Neural progenitor cell (in vitro differentiated cells): ENCODE data around the gene ENPP1. TPM values are rescaled to one million over a fixed set of nuclear protein-coding genes. Genes with fewer than 3 reads are reported as not detected.

Experiments used
- DNase-seq: peaks from one replicate; pipeline ENCODE4 v3.0.0-alpha.2; 2016; ENCODE audit warnings: low spot score
- H2AFZ ChIP-seq: fragments of 200-600 bp; sonication (generic); replicated peaks from 2 replicates; pipeline ENCODE4 v1.6.1; 2016; ENCODE audit warnings: antibody characterized with exemption
- H3F3A ChIP-seq: fragments of 200-600 bp; sonication (generic); 2 replicates; pipeline ENCODE4 v1.6.1; 2016; ENCODE audit warnings: antibody characterized with exemption, low read depth
- H3K27ac ChIP-seq: fragments of 200-600 bp; sonication (generic); 2 replicates; pipeline ENCODE4 v1.5.1; 2016; ENCODE audit warnings: mild to moderate bottlenecking
- H3K27me3 ChIP-seq: fragments of 200-600 bp; sonication (generic); 2 replicates; pipeline ENCODE4 v1.6.1; 2016; ENCODE audit warnings: mild to moderate bottlenecking, moderate library complexity
- H3K36me3 ChIP-seq: fragments of 200-600 bp; sonication (generic); 2 replicates; pipeline ENCODE4 v1.5.1; 2016
- H3K4me1 ChIP-seq: fragments of 200-600 bp; sonication (generic); 2 replicates; pipeline ENCODE4 v1.6.1; 2016; ENCODE audit warnings: mixed run types
- H3K4me2 ChIP-seq: fragments of 200-600 bp; sonication (generic); 2 replicates; pipeline ENCODE4 v1.6.1; 2016
- H3K4me3 ChIP-seq: fragments of 200-600 bp; sonication (generic); 2 replicates; pipeline ENCODE4 v1.5.1; 2016
- H3K79me2 ChIP-seq: fragments of 200-600 bp; sonication (generic); 2 replicates; pipeline ENCODE4 v1.6.1; 2016; ENCODE audit warnings: low read depth
- H3K9ac ChIP-seq: fragments of 200-600 bp; sonication (generic); 2 replicates; pipeline ENCODE4 v1.6.1; 2016
- H3K9me3 ChIP-seq: fragments of 200-600 bp; sonication (generic); 2 replicates; pipeline ENCODE4 v1.5.1; 2016; ENCODE audit warnings: low read depth
- H4K20me1 ChIP-seq: fragments of 200-600 bp; sonication (generic); 2 replicates; pipeline ENCODE4 v1.6.1; 2016; ENCODE audit warnings: low read depth
- H3K27ac Mint-ChIP-seq: 3 replicates; pipeline ENCODE4 v1.8.0; 2021; ENCODE audit warnings: mixed read lengths
- H3K27me3 Mint-ChIP-seq: 2 replicates; pipeline ENCODE4 v1.8.0; 2022; ENCODE audit warnings: low read depth, mild to moderate bottlenecking, inconsistent platforms, moderate library complexity, mixed read lengths; ENCODE audit not compliant: insufficient read depth
- H3K36me3 Mint-ChIP-seq: 3 replicates; pipeline ENCODE4 v1.8.0; 2021; ENCODE audit warnings: mixed read lengths
- H3K4me1 Mint-ChIP-seq: 3 replicates; pipeline ENCODE4 v1.8.0; 2021; ENCODE audit warnings: mixed read lengths
- H3K4me3 Mint-ChIP-seq: 3 replicates; pipeline ENCODE4 v1.8.0; 2021; ENCODE audit warnings: mild to moderate bottlenecking, moderate library complexity, mixed read lengths
- H3K9me3 Mint-ChIP-seq: 3 replicates; pipeline ENCODE4 v1.8.0; 2020; ENCODE audit warnings: mixed read lengths
- CTCF ChIP-seq: fragments of 200-600 bp; sonication (generic); IDR thresholded peaks from 2 replicates; pipeline ENCODE4 v1.5.1; 2017; ENCODE audit warnings: antibody characterized with exemption, mild to moderate bottlenecking
- EZH2 ChIP-seq: fragments of 200-600 bp; sonication (generic); IDR thresholded peaks from 2 replicates; pipeline ENCODE4 v1.6.1; 2017; ENCODE audit warnings: antibody characterized with exemption, mild to moderate bottlenecking, moderate library complexity
- EZH2phosphoT487 ChIP-seq: fragments of 200-600 bp; sonication (generic); IDR thresholded peaks from 2 replicates; pipeline ENCODE4 v1.6.1; 2017; ENCODE audit warnings: antibody characterized with exemption
- total RNA-seq: library from RNA; depleted of rRNA; stranded (reverse); fragments of >200 nt; gene quantifications from 2 replicates; pipeline ENCODE4 v1.2.3, GENCODE V29; 2015; ENCODE audit warnings: low replicate concordance

ENPP1 gene
- total RNA-seq, 1 donor from 2014 or later, result 9.7 TPM

- Histone ChIP-seq H3K9ac (no peak overlapping the region), H3K27ac (no peak overlapping the region), H3K9me3 (no peaks in the 10 kb centered on the region), H3F3A (no peaks in the 10 kb centered on the region), H2AFZ (no peak overlapping the region), H3K36me3 (no peaks in the 10 kb centered on the region), H3K79me2 (no peaks in the 10 kb centered on the region), H4K20me1 (no peaks in the 10 kb centered on the region), H3K4me3 (no peak overlapping the region), H3K27me3 (no peaks in the 10 kb centered on the region), H3K4me1 (no peaks in the 10 kb centered on the region), H3K4me2 (no peak overlapping the region)
- Mint-ChIP-seq H3K27ac (no peak overlapping the region), H3K4me1 (no peaks in the 10 kb centered on the region), H3K36me3 (no peaks in the 10 kb centered on the region), H3K4me3 (no peak overlapping the region), H3K9me3 (no peaks in the 10 kb centered on the region), H3K27me3 (no peaks in the 10 kb centered on the region)
- TF ChIP-seq EZH2phosphoT487 (no peak), EZH2 (no peak), CTCF (no peak)
- DNase-seq, result no peak
Observed at GRCh38 chr6:131764350-131764749, 43.5 kb upstream of the ENPP1 start.

GRCh38 chr6:131765081-131765803, 42.6 kb upstream of the ENPP1 start:
- Mint-ChIP-seq H3K9me3 (no peaks in the 10 kb centered on the region), H3K27me3 (no peaks in the 10 kb centered on the region), H3K27ac (no peak overlapping the region), H3K4me3 (no peak overlapping the region), H3K4me1 (no peaks in the 10 kb centered on the region), H3K36me3 (no peaks in the 10 kb centered on the region)
- H3K4me2 ChIP-seq, result no peak overlapping the region
- H3K4me1 ChIP-seq, result no peaks in the 10 kb centered on the region
- H3K27me3 ChIP-seq, result no peaks in the 10 kb centered on the region
- H2AFZ ChIP-seq, result no peak overlapping the region
- no peak overlapping the region for H3K27ac ChIP-seq
- H3F3A ChIP-seq, result no peaks in the 10 kb centered on the region
- DNase-seq, result peak; percentile 3
- H3K9ac ChIP-seq, result no peak overlapping the region
- H3K9me3 ChIP-seq, result no peaks in the 10 kb centered on the region
- no peak for TF ChIP-seq CTCF
- TF ChIP-seq EZH2, result no peak
- no peak for TF ChIP-seq EZH2phosphoT487
- no peaks in the 10 kb centered on the region for H3K79me2 ChIP-seq
- no peaks in the 10 kb centered on the region for H3K36me3 ChIP-seq
- H4K20me1 ChIP-seq, result no peaks in the 10 kb centered on the region
- H3K4me3 ChIP-seq, result no peak overlapping the region

- H3K79me2 ChIP-seq, result no peaks in the 10 kb centered on the region
- H3K36me3 ChIP-seq, result no peaks in the 10 kb centered on the region
- no peak for TF ChIP-seq EZH2
- TF ChIP-seq CTCF, result no peak
- no peak for TF ChIP-seq EZH2phosphoT487
- H4K20me1 ChIP-seq, result no peaks in the 10 kb centered on the region
- Mint-ChIP-seq H3K4me1 (no peaks in the 10 kb centered on the region), H3K9me3 (no peaks in the 10 kb centered on the region), H3K36me3 (no peaks in the 10 kb centered on the region), H3K4me3 (no peak overlapping the region), H3K27me3 (no peaks in the 10 kb centered on the region), H3K27ac (no peak overlapping the region)
- no peaks in the 10 kb centered on the region for H3K4me1 ChIP-seq
- no peaks in the 10 kb centered on the region for H3K27me3 ChIP-seq
- DNase-seq, result no peak
- H3K4me3 ChIP-seq, result no peak overlapping the region
- H3K9me3 ChIP-seq, result no peaks in the 10 kb centered on the region
- H3K9ac ChIP-seq, result no peak overlapping the region
- no peak overlapping the region for H3K27ac ChIP-seq
- no peaks in the 10 kb centered on the region for H3F3A ChIP-seq
- no peak overlapping the region for H2AFZ ChIP-seq
- H3K4me2 ChIP-seq, result no peak overlapping the region
Observed at GRCh38 chr6:131765804-131766135, 42.0 kb upstream of the ENPP1 start.
